GM12878 (cell line): Measurements from ENCODE around the gene SHFL. TPM values are rescaled to one million over a fixed set of nuclear protein-coding genes. Genes with fewer than 3 reads are reported as not detected.

Source experiments
- ATAC-seq: fragments of 200-7000 bp; cut with Tn5 transposase; 3 replicates; pipeline ENCODE4 v1.9.1; 2020; ENCODE audit warnings: mild to moderate bottlenecking, moderate library complexity
- BruUV-seq: library from RNA; stranded (reverse); fragments of 400-500 nt; replicated peaks from 2 replicates; lab custom pipeline; 2021; lab: Mats Ljungman, UMichigan
- CTCF ChIA-PET: fragments of 300-600 bp; sonication (Branson Sonifier 250); formaldehyde crosslinking; extraction: SDS; loops from one replicate; lab custom pipeline; 2021; ENCODE audit warnings: inconsistent platforms; lab: Yijun Ruan, JAX
- POLR2A ChIA-PET: fragments of 350-600 bp; formaldehyde crosslinking; extraction: SDS; loops from one replicate; lab custom pipeline; 2021; ENCODE audit warnings: inconsistent platforms; lab: Charles Lee
- RAD21 ChIA-PET: fragments of 300-600 bp; sonication (Branson Sonifier 250); formaldehyde crosslinking; loops from one replicate; lab custom pipeline; 2023; ENCODE audit warnings: antibody characterized with exemption; ENCODE audit not compliant: unreplicated experiment; lab: Charles Lee
- SMC1A ChIA-PET: fragments of 300-600 bp; sonication (Branson Sonifier 250); formaldehyde crosslinking; loops from one replicate; lab custom pipeline; 2023; ENCODE audit not compliant: unreplicated experiment, uncharacterized antibody; lab: Charles Lee
- DNase-seq: peaks from one replicate; pipeline ENCODE4 v3.0.0-alpha.2; 2011; ENCODE audit warnings: low read depth, low spot score
- FAIRE-seq: peaks from 3 replicates; lab custom pipeline; 2011; peaks lifted over from hg19 to GRCh38; lab: Jason Lieb, UNC
- H2AFZ ChIP-seq: 2 replicates; pipeline ENCODE4 v1.6.0; 2011; ENCODE audit warnings: low read depth, low read length, control low read depth; ENCODE audit not compliant: control insufficient read depth
- H3K27ac ChIP-seq: 2 replicates; pipeline ENCODE4 v1.5.1; 2011; ENCODE audit warnings: control low read depth; ENCODE audit not compliant: control insufficient read depth, insufficient read depth
- H3K27me3 ChIP-seq, 2 experiments: replicated peaks in 1 of 2; 2 replicates each; pipeline versions ENCODE4 v1.6.0 to v1.6.1; 2011; ENCODE audit warnings: low read length in 1 of 2; ENCODE audit not compliant: control insufficient read depth in 2 of 2, insufficient read depth in 2 of 2
- H3K36me3 ChIP-seq, 2 experiments: 2 replicates each; pipeline ENCODE4 v1.5.1; 2011; ENCODE audit warnings: low read length in 1 of 2; ENCODE audit not compliant: control insufficient read depth in 2 of 2, insufficient read depth in 2 of 2
- H3K4me1 ChIP-seq: 2 replicates; pipeline ENCODE4 v1.6.1; 2011; ENCODE audit warnings: mild to moderate bottlenecking, low read length, moderate library complexity, mixed read lengths; ENCODE audit not compliant: control insufficient read depth, insufficient read depth
- H3K4me2 ChIP-seq: 2 replicates; pipeline ENCODE4 v1.6.0; 2011; ENCODE audit warnings: control low read depth; ENCODE audit not compliant: control insufficient read depth, insufficient read depth
- H3K4me3 ChIP-seq: fragments of 200-600 bp; sonication (generic); 2 replicates; pipeline ENCODE4 v1.5.1; 2016
- H3K79me2 ChIP-seq: 2 replicates; pipeline ENCODE4 v1.6.0; 2011; ENCODE audit warnings: low read length; ENCODE audit not compliant: control insufficient read depth, insufficient read depth
- H3K9ac ChIP-seq: 2 replicates; pipeline ENCODE4 v1.8.0; 2011; ENCODE audit warnings: low read length, control low read depth, mixed read lengths; ENCODE audit not compliant: control insufficient read depth, insufficient read depth
- H3K9me3 ChIP-seq: replicated peaks from 3 replicates; pipeline ENCODE4 v1.5.1; 2011; ENCODE audit warnings: mild to moderate bottlenecking, low read length; ENCODE audit not compliant: control insufficient read depth, insufficient read depth
- H4K20me1 ChIP-seq: 2 replicates; pipeline ENCODE4 v1.6.0; 2011; ENCODE audit not compliant: control insufficient read depth, insufficient read depth
- DPF2 ChIP-seq: fragments of 450-650 bp; IDR thresholded peaks from 2 replicates; pipeline ENCODE4 v1.6.1; 2017; ENCODE audit warnings: mild to moderate bottlenecking
- MXI1 ChIP-seq: fragments of 150-350 bp; IDR thresholded peaks from 2 replicates; pipeline ENCODE4 v1.6.1; 2011; ENCODE audit warnings: low read depth, mild to moderate bottlenecking, inconsistent platforms, low read length, improper control_type of control experiment
- POLR2AphosphoS5 ChIP-seq: IDR thresholded peaks from 2 replicates; pipeline ENCODE4 v1.6.1; 2011; ENCODE audit warnings: mild to moderate bottlenecking, low read length, inconsistent platforms
- RBBP5 ChIP-seq: fragments of 200-600 bp; sonication (generic); conservative IDR thresholded peaks from 2 replicates; pipeline ENCODE4 v1.6.1; 2016
- RCOR1 ChIP-seq: conservative IDR thresholded peaks from 2 replicates; pipeline ENCODE4 v1.6.1; 2012; ENCODE audit warnings: low read depth, low read length, improper control_type of control experiment
- RFX5 ChIP-seq: IDR thresholded peaks from 2 replicates; pipeline ENCODE4 v1.6.1; 2011; ENCODE audit warnings: low read depth, low read length, improper control_type of control experiment
- RUNX3 ChIP-seq: IDR thresholded peaks from 2 replicates; pipeline ENCODE4 v1.6.1; 2012; ENCODE audit warnings: low read length, inconsistent platforms
- SMAD5 ChIP-seq: IDR thresholded peaks from 2 replicates; pipeline ENCODE4 v1.6.1; 2016; ENCODE audit warnings: antibody characterized with exemption, low read depth
- WGBS: methylation state at CpG from one replicate; pipeline ENCODE4 v1.1.6; 2016; ENCODE audit warnings: low lambda C conversion rate; ENCODE audit not compliant: insufficient replicate concordance, insufficient coverage; ENCODE audit errors: missing lambda C conversion rate; 5-methylcytosine and 5-hydroxymethylcytosine counted together
- in situ Hi-C: fragments of 300-500 bp; cut with MboI; formaldehyde crosslinking; loops from 9 replicates; pipeline ENCODE4 v1.14.3; 2018; ENCODE audit warnings: mixed read lengths
- intact Hi-C: fragments of 100-400 bp; cut with micrococcal nuclease; formaldehyde crosslinking; loops from one replicate; pipeline ENCODE4 v1.14.2; 2022; ENCODE audit not compliant: unreplicated experiment
- polyA plus RNA-seq, 11 experiments: library from polyadenylated mRNA; depleted of rRNA in 4 of 11; unstranded in 6 of 11; stranded (reverse) in 5 of 11; fragments of >200 nt; fragmentation: Nextera tagmentation in 4 of 11; fragmentation: Illumina TruSeq in 1 of 11; extraction: Ambion mirVana in 4 of 11; extraction: Trizol in 1 of 11; gene quantifications; 1 replicate in 1 of 11; 2 replicates in 10 of 11; pipeline versions ENCODE4 v1.2.1 to v1.2.3, GENCODE V29; 2011 to 2016; ENCODE audit warnings: inconsistent platforms in 2 of 11, missing spikeins in 2 of 11, low read depth in 1 of 11
- total RNA-seq, 4 experiments: library from RNA; depleted of rRNA in 3 of 4; stranded (reverse); fragments of >200 nt in 3 of 4; fragmentation: Illumina TruSeq in 1 of 4; extraction: Trizol in 1 of 4; gene quantifications; 2 replicates each; pipeline versions ENCODE4 v1.2.1 to v1.2.3, GENCODE V29; 2013 to 2021
- TF ChIP-seq, protein P1 (sequence below): IDR thresholded peaks from 2 replicates; pipeline ENCODE4 v1.6.1; 2012; ENCODE audit warnings: improper control_type of control experiment, low read depth, low read length; ENCODE audit not compliant: insufficient replicate concordance
- TF ChIP-seq, protein P2 (sequence below): fragments of 450-650 bp; conservative IDR thresholded peaks from 2 replicates; pipeline ENCODE4 v1.6.1; 2017; ENCODE audit warnings: mild to moderate bottlenecking, moderate library complexity
- TF ChIP-seq, protein P3 (sequence below), 3 experiments: IDR thresholded peaks in 2 of 3; conservative IDR thresholded peaks in 1 of 3; 2 replicates each; pipeline ENCODE4 v1.5.1; 2011; ENCODE audit warnings: low read depth in 3 of 3, low read length in 3 of 3, mild to moderate bottlenecking in 3 of 3, control low read depth in 2 of 3, moderate library complexity in 2 of 3, inconsistent platforms in 1 of 3, mixed read lengths in 1 of 3; ENCODE audit not compliant: control insufficient read depth in 2 of 3, insufficient read depth in 1 of 3; ENCODE audit errors: extremely low read depth in 1 of 3

SHFL gene
- total and polyA plus RNA-seq, 10 of the 15 experiments (the other 5 are each of a cell fraction or from before 2014, with no cell fraction given) = 8.0 to 83.8 (median 40.7) TPM

DNA sequence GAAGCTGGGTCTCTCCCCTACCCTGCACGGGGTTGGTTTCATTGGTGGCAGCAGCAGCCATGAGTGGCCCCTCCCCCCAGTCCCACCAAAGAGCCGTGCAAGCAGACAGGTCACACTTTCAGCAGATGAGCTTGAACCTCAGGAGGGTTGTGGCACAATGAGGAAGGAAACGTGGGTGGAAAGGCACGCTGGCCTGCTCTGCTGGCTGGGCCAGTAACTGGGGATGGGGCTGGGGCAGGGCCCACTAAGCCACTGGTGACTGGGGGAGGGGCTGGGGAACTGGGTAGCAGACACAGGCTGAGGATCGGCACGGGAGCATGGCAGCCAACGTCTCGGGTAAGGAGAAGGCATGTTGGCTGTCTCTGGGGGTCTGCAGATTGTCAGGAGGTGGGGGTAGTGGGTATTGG, 25.3 kb downstream of the SHFL start, which contains the start of gene P2RY11 (continued):
- TF ChIP-seq, protein P1, sequence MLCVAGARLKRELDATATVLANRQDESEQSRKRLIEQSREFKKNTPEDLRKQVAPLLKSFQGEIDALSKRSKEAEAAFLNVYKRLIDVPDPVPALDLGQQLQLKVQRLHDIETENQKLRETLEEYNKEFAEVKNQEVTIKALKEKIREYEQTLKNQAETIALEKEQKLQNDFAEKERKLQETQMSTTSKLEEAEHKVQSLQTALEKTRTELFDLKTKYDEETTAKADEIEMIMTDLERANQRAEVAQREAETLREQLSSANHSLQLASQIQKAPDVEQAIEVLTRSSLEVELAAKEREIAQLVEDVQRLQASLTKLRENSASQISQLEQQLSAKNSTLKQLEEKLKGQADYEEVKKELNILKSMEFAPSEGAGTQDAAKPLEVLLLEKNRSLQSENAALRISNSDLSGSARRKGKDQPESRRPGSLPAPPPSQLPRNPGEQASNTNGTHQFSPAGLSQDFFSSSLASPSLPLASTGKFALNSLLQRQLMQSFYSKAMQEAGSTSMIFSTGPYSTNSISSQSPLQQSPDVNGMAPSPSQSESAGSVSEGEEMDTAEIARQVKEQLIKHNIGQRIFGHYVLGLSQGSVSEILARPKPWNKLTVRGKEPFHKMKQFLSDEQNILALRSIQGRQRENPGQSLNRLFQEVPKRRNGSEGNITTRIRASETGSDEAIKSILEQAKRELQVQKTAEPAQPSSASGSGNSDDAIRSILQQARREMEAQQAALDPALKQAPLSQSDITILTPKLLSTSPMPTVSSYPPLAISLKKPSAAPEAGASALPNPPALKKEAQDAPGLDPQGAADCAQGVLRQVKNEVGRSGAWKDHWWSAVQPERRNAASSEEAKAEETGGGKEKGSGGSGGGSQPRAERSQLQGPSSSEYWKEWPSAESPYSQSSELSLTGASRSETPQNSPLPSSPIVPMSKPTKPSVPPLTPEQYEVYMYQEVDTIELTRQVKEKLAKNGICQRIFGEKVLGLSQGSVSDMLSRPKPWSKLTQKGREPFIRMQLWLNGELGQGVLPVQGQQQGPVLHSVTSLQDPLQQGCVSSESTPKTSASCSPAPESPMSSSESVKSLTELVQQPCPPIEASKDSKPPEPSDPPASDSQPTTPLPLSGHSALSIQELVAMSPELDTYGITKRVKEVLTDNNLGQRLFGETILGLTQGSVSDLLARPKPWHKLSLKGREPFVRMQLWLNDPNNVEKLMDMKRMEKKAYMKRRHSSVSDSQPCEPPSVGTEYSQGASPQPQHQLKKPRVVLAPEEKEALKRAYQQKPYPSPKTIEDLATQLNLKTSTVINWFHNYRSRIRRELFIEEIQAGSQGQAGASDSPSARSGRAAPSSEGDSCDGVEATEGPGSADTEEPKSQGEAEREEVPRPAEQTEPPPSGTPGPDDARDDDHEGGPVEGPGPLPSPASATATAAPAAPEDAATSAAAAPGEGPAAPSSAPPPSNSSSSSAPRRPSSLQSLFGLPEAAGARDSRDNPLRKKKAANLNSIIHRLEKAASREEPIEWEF = no peak
- TF ChIP-seq DPF2 (peak; percentile 61; the same call in 1 of the 2 replicates), RFX5 (no peak)
- TF ChIP-seq, all 136 proteins: peak for 36

DNA sequence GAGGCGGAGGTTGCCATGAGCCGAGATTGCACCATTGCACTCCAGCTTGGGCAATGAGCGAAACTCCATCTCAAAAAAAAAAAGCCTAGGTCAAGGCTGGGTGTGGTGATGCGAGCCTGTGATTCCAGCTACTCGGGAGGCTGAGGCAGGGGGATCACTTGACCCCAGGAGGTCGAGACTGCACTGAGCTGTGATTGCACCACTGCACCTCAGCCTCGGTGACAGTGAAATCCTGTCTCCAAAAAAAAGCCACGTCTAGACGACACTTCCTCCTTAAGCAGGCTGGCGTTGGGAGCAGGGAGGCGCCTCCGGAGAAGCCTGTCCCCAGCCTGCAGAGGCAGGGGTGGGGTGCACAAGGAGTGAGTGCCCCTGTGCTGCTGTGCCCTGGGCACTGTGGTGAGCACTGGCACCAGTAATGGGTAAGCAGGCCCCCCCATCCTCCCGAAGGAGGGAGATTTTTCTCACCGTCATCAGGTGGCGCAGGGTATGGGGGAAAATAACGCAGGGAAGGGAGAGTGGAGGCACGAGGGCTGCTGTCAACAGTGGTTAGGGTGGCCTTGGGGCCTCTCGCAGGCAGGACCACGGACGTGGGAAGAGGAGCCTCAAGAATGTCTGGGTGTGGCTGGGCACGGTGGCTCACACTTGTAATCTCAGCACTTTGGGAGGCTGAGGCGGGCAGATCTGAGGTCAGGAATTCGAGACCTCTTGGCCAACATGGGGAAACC, 26.1 kb downstream of the SHFL start:
- intact Hi-C loops = loop anchor here (1.0 to 5.0 kb wide), 2 partner anchors 13 to 85 kb away; no protein-coding TSS in a partner anchor
- peak overlapping the region; percentile 35; the same call in 1 of the 2 replicates for H3K9ac ChIP-seq
- H3K4me2 ChIP-seq = peak overlapping the region; percentile 28
- FAIRE-seq (peak; percentile 77), ATAC-seq (peak; percentile 21), DNase-seq (no peak)
- POLR2A ChIA-PET = interaction anchor here (0.5 to 5.4 kb wide), 7 partner anchors 8 to 66 kb away, joined by 3 to 58 read pairs (median 7); partner anchors contain the start of gene ANGPTL6
- CTCF ChIA-PET = interaction anchor here (0.6 to 9.8 kb wide), 10 partner anchors 8 to 180 kb away, joined by 3 to 171 read pairs (median 6); partner anchors contain the start of gene ANGPTL6
- BruUV-seq = TSS peak; percentile 47
- no peaks in the 10 kb centered on the region for H4K20me1 ChIP-seq
- H3K4me3 ChIP-seq = peak overlapping the region; percentile 51
- H3K36me3 ChIP-seq = peaks cover 17 to 62% of the 10 kb centered on the region in 2 experiments; a peak in 3 of 4 replicates
- in situ Hi-C loops = no loop called here
- peaks cover 49% of the 10 kb centered on the region for H3K79me2 ChIP-seq
- SMC1A ChIA-PET = interaction anchor here (1.7 to 11.4 kb wide), 4 partner anchors 12 to 180 kb away, joined by 5 to 150 read pairs (median 8); partner anchors contain the start of gene ANGPTL6
- RAD21 ChIA-PET = interaction anchor here (0.9 to 8.6 kb wide), 7 partner anchors 12 to 180 kb away, joined by 3 to 166 read pairs (median 4); partner anchors contain the start of gene ANGPTL6
- no peaks in the 10 kb centered on the region for H3K27me3 ChIP-seq
- no peaks in the 10 kb centered on the region for H3K9me3 ChIP-seq
- H2AFZ ChIP-seq = no peak overlapping the region
- WGBS = 34% methylated on average over 23 of the region's 23 CpGs
- peak overlapping the region; percentile 62 for H3K27ac ChIP-seq
- H3K4me1 ChIP-seq = peaks cover 44% of the 10 kb centered on the region
- TF ChIP-seq RCOR1 (no peak), RBBP5 (no peak), MXI1 (peak; percentile 67; the same call in 1 of the 2 replicates), POLR2AphosphoS5 (peak; percentile 48; the same call in 1 of the 2 replicates), SMAD5 (0 out of 2 replicates have a peak, but pooled peaks have one; percentile 61), RUNX3 (peak; percentile 29; the same call in 1 of the 2 replicates)
- TF ChIP-seq, protein P2, sequence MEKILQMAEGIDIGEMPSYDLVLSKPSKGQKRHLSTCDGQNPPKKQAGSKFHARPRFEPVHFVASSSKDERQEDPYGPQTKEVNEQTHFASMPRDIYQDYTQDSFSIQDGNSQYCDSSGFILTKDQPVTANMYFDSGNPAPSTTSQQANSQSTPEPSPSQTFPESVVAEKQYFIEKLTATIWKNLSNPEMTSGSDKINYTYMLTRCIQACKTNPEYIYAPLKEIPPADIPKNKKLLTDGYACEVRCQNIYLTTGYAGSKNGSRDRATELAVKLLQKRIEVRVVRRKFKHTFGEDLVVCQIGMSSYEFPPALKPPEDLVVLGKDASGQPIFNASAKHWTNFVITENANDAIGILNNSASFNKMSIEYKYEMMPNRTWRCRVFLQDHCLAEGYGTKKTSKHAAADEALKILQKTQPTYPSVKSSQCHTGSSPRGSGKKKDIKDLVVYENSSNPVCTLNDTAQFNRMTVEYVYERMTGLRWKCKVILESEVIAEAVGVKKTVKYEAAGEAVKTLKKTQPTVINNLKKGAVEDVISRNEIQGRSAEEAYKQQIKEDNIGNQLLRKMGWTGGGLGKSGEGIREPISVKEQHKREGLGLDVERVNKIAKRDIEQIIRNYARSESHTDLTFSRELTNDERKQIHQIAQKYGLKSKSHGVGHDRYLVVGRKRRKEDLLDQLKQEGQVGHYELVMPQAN = peak; percentile 24; the same call in 1 of the 2 replicates
- TF ChIP-seq, protein P3, sequence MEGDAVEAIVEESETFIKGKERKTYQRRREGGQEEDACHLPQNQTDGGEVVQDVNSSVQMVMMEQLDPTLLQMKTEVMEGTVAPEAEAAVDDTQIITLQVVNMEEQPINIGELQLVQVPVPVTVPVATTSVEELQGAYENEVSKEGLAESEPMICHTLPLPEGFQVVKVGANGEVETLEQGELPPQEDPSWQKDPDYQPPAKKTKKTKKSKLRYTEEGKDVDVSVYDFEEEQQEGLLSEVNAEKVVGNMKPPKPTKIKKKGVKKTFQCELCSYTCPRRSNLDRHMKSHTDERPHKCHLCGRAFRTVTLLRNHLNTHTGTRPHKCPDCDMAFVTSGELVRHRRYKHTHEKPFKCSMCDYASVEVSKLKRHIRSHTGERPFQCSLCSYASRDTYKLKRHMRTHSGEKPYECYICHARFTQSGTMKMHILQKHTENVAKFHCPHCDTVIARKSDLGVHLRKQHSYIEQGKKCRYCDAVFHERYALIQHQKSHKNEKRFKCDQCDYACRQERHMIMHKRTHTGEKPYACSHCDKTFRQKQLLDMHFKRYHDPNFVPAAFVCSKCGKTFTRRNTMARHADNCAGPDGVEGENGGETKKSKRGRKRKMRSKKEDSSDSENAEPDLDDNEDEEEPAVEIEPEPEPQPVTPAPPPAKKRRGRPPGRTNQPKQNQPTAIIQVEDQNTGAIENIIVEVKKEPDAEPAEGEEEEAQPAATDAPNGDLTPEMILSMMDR (IDR thresholded peaks at IDR 0.05 in 2 of 3, conservative IDR thresholded peaks at IDR 0.05 in 1 of 3; ENCODE audit: control insufficient read depth in 2 of 3, extremely low read depth in 1 of 3, insufficient read depth in 1 of 3, low read depth in 3 of 3, low read length in 3 of 3) = no peak
